Peyer's patch (tissue), 4 donors: Measurements from ENCODE around the gene SEC24B.
"Not testable (repeated sequence)": the region's sequence is repeated elsewhere in the genome, so short reads cannot be mapped to it uniquely, and the experiment has no call there.

Source experiments
- POLR2A ChIP-seq, 2 donors: fragments of 450-650 bp; IDR thresholded peaks; one replicate each; pipeline ENCODE4 v1.5.1; 2017; ENCODE audit warnings: antibody characterized with exemption in 2 of 2, mild to moderate bottlenecking in 2 of 2, moderate library complexity in 2 of 2
- TF ChIP-seq, protein P1 (sequence below), 6 experiments: fragments of 450-650 bp in 4 of 6; fragments of 200-600 bp in 2 of 6; sonication (generic) in 1 of 6; IDR thresholded peaks; one replicate each; pipeline ENCODE4 v1.5.1; 2017 to 2019; ENCODE audit warnings: antibody characterized with exemption in 6 of 6, mild to moderate bottlenecking in 3 of 6, moderate library complexity in 1 of 6

DNA sequence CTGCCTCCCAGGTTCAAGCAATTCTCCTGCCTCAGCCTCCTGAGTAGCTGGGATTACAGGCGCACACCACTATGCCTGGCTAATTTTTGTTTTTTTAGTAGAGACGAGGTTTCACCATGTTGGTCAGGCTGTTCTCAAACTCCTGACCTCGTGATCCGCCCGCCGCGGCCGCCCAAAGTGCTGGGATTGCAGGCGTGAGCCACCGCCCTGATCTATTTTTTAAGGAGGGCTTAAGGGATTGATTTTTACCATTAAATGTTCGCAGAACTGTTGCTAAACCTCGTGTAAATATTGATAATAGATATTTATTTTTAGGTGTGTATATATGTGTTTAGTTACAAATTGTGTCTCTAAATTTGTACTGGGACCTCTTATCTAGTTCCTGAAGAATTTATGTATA is 79.8 kb downstream of the SEC24B start:
- not testable (repeated sequence) for TF ChIP-seq POLR2A (IDR thresholded peaks at IDR 0.05)
- TF ChIP-seq, protein P1, sequence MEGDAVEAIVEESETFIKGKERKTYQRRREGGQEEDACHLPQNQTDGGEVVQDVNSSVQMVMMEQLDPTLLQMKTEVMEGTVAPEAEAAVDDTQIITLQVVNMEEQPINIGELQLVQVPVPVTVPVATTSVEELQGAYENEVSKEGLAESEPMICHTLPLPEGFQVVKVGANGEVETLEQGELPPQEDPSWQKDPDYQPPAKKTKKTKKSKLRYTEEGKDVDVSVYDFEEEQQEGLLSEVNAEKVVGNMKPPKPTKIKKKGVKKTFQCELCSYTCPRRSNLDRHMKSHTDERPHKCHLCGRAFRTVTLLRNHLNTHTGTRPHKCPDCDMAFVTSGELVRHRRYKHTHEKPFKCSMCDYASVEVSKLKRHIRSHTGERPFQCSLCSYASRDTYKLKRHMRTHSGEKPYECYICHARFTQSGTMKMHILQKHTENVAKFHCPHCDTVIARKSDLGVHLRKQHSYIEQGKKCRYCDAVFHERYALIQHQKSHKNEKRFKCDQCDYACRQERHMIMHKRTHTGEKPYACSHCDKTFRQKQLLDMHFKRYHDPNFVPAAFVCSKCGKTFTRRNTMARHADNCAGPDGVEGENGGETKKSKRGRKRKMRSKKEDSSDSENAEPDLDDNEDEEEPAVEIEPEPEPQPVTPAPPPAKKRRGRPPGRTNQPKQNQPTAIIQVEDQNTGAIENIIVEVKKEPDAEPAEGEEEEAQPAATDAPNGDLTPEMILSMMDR (IDR thresholded peaks at IDR 0.05), result not testable (repeated sequence)
